Activated naive CD8-positive, alpha-beta T cell (primary cell): ENCODE measurements around the gene PCBP1.
"Not testable (repeated sequence)": the region's sequence is repeated elsewhere in the genome, so short reads cannot be mapped to it uniquely, and the experiment has no call there.

Experiments used
- H3K27ac Mint-ChIP-seq: one replicate; pipeline ENCODE4 v1.8.0; 2021; ENCODE audit warnings: mixed read lengths
- H3K27me3 Mint-ChIP-seq: one replicate; pipeline ENCODE4 v1.8.0; 2021; ENCODE audit warnings: mixed read lengths
- H3K36me3 Mint-ChIP-seq: one replicate; pipeline ENCODE4 v1.8.0; 2021; ENCODE audit warnings: mixed read lengths
- H3K4me1 Mint-ChIP-seq: one replicate; pipeline ENCODE4 v1.8.0; 2021; ENCODE audit warnings: low read depth, mixed read lengths
- H3K4me3 Mint-ChIP-seq: one replicate; pipeline ENCODE4 v1.8.0; 2021; ENCODE audit warnings: mild to moderate bottlenecking, mixed read lengths
- H3K9me3 Mint-ChIP-seq: one replicate; pipeline ENCODE4 v1.8.0; 2021; ENCODE audit warnings: low read depth, mixed read lengths

The PCBP1 gene

DNA sequence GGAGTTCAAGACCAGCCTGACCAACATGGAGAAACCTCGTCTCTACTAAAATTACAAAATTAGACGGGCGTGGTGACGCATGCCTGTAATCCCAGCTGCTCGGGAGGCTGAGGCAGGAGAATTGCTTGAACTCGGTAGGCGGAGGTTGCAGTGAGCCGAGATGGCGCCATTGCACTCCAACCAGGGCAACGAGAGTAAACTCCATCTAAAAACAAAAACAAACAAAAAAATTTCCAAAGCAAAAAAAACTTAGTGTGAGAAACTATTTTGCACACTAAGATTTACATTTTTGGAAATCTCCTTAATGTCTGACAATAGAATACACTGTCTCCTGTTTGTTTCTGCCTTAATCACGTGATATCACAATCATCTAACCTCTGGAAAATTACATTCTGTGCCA lies 14.4 kb downstream of the PCBP1 start:
- not testable (repeated sequence) for H3K27ac Mint-ChIP-seq, H3K36me3 Mint-ChIP-seq, H3K9me3 Mint-ChIP-seq, H3K27me3 Mint-ChIP-seq, H3K4me3 Mint-ChIP-seq
- peaks cover 35% of the 10 kb centered on the region for H3K4me1 Mint-ChIP-seq

DNA sequence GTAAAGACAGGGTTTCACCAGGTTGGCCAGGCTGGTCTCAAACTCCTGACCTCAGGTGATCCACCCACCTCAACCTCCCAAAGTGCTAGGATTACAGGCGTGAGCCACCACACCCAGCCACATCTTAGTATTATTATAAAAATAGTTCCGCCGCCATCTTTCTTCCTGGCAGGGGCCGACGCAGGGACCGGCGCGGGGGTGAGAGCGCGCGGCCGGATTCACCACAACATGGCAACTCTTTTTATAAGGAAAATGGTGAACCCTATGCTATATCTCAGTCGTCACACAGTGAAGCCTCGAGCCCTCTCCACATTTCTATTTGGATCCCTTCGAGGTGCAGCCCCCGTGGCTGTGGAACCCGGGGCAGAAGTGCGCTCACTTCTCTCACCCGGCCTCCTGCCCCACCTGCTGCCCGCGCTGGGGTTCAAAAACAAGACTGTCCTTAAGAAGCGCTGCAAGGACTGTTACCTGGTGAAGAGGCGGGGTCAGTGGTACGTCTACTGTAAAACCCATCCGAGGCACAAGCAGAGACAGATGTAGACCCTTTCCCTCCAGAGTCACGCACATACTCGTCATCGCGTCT lies 15.1 kb downstream of the PCBP1 start:
- peaks cover 40% of the 10 kb centered on the region for H3K4me1 Mint-ChIP-seq
- not testable (repeated sequence) for H3K27me3 Mint-ChIP-seq, H3K4me3 Mint-ChIP-seq, H3K36me3 Mint-ChIP-seq, H3K9me3 Mint-ChIP-seq
- H3K27ac Mint-ChIP-seq: peak overlapping the region; percentile 98

DNA sequence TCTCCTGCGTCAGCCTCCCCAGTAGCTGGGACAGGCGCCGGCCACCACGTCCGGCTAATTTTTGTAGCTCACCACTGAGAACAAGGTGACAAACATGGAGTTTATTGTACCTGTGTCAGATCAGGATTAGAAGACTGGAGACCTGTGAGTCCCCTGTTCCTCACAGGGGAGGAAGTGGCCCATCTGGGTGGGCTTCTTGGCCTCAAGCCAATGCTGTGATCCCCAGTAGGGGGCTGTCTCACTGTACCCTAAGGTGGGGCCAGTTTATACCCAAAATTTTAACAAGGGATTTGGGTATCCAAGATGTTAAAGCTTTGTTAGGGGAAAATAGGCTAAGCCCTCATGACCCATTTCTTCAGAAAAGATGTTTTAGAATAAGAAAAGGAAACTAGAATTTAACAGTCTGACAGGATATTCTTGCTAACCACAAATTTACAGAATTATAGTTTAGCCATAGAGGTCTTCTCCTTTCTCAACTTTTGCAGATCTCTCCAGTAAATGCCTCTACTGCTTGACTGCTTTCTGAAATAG lies 16.3 kb downstream of the PCBP1 start:
- H3K27me3 Mint-ChIP-seq: no peaks in the 10 kb centered on the region

DNA sequence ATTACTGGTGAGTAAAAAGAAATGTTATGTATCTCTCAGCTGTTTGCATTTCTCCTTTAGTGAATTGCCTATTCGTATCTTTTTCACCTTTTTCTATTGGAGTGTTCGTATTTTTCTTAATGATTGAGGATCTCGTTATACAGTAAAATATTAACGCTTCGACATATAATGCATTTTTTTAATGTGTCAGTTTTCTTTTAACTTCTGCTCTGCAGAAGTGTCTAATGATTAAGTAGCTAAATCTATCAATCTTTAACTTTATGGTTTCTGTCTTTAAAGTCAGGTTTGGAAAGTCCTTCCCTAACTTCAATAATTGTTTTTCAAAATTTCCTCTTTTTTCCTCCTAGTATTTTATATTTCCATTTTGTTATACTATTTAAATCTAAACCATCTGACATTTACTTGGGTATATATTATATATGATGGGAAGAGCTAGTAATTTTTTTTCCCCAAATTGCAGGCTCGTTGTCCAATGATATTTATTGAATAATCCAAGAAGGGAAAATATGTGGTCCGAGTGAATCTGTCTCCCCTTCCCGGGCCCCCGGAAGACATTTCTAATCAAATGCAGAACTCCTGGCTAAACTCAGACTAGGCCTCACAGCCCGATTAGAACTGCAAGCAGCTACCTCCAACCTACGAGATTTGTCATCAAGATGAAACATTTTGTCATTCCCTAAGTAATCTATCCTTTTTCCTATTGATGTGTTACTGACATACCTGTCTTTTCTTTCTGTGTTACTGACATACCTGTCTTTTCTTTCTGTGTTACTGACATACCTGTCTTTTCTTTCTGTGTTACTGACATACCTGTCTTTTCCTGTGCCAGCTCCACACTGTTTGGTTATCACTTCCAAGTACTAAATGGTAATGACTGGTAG lies 17.2 kb downstream of the PCBP1 start:
- no peaks in the 10 kb centered on the region for H3K36me3 Mint-ChIP-seq
- peaks cover 54% of the 10 kb centered on the region for H3K4me1 Mint-ChIP-seq
- no peaks in the 10 kb centered on the region for H3K27me3 Mint-ChIP-seq
- peak overlapping the region; percentile 98 for H3K27ac Mint-ChIP-seq
- H3K4me3 Mint-ChIP-seq: peak overlapping the region; percentile 86
- no peaks in the 10 kb centered on the region for H3K9me3 Mint-ChIP-seq

More for the DNA sequence above, 16.3 kb downstream of the PCBP1 start:
- Mint-ChIP-seq H3K4me1 (peaks cover 49% of the 10 kb centered on the region), H3K27ac (peak overlapping the region; percentile 98), H3K36me3 (no peaks in the 10 kb centered on the region), H3K4me3 (peak overlapping the region; percentile 86), H3K9me3 (no peaks in the 10 kb centered on the region)

DNA sequence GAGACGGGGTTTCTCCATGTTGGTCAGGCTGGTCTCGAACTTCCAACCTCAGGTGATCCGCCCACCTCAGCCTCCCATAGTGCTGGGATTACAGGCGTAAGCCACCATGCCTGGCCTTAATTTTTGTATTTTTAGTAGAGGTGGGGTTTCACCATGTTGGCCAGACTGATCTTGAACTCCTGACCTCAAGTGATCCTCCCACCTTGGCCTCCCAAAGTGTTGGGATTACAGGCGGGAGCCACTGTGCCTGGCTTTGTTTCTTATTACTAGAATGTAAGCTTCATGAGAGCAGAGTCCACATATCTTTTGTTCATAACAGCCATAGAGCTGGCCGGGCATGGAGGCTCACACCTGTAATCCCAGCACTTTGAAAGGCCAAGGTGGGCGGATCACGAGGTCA lies 18.9 kb downstream of the PCBP1 start:
- not testable (repeated sequence) for H3K9me3 Mint-ChIP-seq, H3K27me3 Mint-ChIP-seq, H3K4me3 Mint-ChIP-seq, H3K36me3 Mint-ChIP-seq
- H3K27ac Mint-ChIP-seq: peak overlapping the region; percentile 6
- peaks cover 62% of the 10 kb centered on the region for H3K4me1 Mint-ChIP-seq

DNA sequence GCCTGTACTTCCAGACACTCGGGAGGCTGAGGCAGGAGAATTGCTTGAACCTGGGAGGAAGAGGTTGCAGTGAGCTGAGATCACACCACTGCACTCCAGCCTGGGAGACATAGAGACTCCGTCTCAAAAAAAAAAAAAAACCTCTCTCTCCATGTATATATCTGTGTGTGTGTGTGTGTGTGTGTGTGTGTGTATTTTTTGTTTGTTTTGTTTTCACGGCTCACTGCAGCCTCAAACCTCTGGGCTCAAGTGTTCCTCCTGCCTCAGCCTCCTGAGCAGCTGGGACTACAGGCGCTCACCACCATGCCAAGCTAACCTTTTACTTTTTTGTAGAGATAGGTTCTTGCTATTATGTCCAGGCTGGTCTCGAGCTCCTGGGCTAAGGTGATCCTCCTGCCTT lies 23.1 kb downstream of the PCBP1 start:
- not testable (repeated sequence) for H3K36me3 Mint-ChIP-seq, H3K27me3 Mint-ChIP-seq, H3K4me3 Mint-ChIP-seq, H3K9me3 Mint-ChIP-seq
- Mint-ChIP-seq H3K27ac (peak overlapping the region; percentile 97), H3K4me1 (peaks cover 60% of the 10 kb centered on the region)

DNA sequence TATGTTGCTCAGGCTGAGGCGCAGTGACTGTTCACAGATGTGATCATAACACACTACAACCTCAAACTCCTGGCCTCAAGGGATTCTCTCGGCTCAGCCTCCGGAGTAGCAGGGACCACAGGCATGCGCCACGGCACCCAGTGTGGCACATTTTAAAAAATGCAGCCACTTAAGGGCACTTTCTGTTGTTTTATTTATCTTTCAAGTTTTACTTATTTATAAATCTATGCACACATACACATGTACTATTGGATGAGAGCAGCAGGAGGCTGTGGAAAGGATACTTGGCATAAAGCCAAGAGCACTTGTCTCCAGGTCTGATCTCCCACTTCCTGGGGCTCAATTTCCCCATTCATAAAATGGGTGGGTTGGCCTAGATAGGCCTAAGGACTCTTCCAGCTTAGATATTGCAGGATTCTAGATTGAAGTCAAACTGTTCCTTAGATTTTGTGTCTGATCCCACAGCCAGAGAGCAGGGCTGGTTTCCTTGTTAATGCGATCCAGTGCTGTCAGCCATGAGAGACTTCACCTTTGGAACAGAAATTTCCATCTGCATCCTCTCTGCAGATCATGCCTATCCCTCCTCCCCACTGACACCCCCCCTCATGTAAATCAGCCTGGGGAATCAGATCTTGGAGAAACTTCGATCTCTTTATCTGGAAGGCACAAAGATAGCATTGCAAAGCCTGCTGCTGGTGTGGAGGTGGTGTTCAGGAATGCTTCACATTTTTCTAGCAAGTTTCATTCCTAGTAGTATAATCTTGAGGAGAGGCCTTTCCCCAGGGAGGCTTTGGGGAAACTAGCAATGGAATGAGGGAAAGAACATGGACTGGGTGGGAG lies 24.7 kb downstream of the PCBP1 start:
- no peaks in the 10 kb centered on the region for H3K27me3 Mint-ChIP-seq
- H3K9me3 Mint-ChIP-seq: no peaks in the 10 kb centered on the region
- no peak overlapping the region for H3K4me3 Mint-ChIP-seq
- H3K36me3 Mint-ChIP-seq: no peaks in the 10 kb centered on the region
- peak overlapping the region; percentile 64 for H3K27ac Mint-ChIP-seq
- peaks cover 73% of the 10 kb centered on the region for H3K4me1 Mint-ChIP-seq

DNA sequence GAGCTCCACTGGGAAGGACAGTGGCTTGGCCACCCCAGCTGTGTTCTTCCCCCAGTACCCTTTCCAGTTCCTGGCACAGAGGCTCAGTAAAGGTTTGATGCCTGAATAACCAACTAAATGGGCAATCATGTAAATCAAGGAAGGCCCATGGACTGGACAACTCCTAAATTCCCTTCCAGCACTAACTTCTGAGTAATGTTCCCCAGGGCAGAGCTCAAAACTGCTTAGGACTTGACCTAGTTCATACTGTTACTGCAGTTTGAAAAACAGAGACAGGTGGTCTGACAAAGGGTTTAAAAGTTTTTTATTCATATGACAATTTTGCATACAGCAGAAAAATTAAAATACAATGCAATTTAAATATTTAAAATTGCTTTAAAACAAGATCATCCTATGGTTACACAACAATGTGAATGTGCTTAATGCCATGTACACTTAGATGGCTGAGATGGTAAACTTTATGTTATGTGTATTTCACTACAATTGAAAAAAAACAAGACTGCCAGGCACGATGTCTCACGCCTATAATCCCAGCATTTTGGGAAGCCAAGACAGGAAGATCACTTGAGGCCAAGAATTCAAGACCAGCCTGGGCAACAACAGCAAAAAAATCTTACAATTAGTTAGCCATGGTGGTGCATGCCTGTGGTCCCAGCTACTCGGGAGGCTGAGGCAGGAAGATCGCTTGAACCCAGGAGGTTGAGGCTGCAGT lies 26.2 kb downstream of the PCBP1 start:
- Mint-ChIP-seq H3K4me3 (no peak overlapping the region), H3K27ac (peak overlapping the region; percentile 30), H3K9me3 (no peaks in the 10 kb centered on the region), H3K27me3 (no peaks in the 10 kb centered on the region), H3K4me1 (peaks cover 65% of the 10 kb centered on the region), H3K36me3 (no peaks in the 10 kb centered on the region)

DNA sequence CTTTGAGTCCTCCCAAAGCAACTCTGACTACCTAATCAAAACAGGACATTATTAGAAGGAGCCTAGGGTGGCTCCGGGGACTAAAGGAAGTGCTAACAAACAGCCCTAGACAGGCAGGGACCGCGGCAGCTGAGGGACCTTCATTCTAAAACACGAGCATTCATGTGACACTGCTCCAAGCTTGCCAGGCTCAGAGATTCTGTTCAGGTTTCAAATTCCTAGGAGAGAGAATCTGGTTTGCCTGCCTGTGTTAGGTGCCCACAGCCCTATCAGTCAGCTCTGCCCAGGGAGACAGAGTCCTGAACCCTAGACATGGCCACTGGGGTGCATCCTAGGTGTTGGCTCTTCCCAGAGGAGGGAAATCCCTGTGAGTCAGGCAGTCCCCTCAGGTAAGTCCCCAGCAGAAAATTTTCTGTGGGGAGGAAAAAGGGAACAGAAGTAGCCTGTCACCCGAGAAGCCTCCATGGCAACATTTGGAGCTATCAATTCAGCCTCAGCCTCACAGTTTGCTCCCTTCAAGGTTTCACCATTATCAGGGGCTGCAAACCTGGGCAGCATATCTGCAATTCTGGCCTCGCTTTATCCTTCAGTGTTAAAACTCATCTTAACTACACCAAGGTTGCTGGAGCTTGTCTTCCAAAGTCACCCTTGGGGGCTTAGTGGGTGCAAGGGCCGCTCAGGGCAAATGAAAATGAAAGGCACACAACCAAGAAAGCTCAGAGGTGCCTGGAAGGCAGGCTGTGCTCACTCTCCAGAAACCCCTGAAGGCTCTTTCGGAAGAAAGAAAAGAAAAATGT lies 28.6 kb downstream of the PCBP1 start:
- Mint-ChIP-seq H3K9me3 (no peaks in the 10 kb centered on the region), H3K4me3 (no peak overlapping the region), H3K36me3 (no peaks in the 10 kb centered on the region), H3K4me1 (peaks cover 58% of the 10 kb centered on the region), H3K27ac (peak overlapping the region; percentile 16), H3K27me3 (no peaks in the 10 kb centered on the region)

DNA sequence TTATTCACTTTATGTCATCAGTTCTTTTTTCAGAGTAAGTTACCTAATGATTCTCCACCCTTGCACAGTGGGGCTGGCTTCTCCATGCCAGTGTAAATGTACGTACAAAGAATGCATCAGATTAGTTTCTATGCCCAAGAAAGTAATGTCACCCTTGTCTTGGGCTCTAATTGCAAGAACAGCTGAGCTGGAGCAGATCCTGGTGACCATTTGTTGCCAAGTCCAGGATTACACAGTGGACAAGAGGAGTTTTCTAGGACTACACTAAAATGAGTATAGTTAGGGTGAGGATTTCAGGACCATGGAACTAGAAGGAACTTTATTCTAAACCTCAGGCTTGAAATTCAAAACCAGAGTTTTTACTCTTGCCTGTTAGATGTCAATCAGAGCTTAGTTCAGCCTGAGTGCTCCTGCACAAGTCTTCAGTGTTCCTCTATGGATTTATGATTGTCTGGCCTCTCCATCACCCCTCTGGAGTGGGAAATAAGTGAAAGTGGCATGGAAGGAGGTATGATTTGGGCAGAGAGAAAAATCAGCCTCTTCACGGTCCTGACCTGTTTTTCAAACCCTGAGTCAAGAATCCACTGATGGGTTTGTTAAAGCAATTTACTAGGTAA lies 29.8 kb downstream of the PCBP1 start:
- Mint-ChIP-seq H3K27ac (peak overlapping the region; percentile 58), H3K4me1 (peaks cover 60% of the 10 kb centered on the region), H3K27me3 (no peaks in the 10 kb centered on the region), H3K4me3 (no peak overlapping the region), H3K9me3 (no peaks in the 10 kb centered on the region), H3K36me3 (no peaks in the 10 kb centered on the region)

DNA sequence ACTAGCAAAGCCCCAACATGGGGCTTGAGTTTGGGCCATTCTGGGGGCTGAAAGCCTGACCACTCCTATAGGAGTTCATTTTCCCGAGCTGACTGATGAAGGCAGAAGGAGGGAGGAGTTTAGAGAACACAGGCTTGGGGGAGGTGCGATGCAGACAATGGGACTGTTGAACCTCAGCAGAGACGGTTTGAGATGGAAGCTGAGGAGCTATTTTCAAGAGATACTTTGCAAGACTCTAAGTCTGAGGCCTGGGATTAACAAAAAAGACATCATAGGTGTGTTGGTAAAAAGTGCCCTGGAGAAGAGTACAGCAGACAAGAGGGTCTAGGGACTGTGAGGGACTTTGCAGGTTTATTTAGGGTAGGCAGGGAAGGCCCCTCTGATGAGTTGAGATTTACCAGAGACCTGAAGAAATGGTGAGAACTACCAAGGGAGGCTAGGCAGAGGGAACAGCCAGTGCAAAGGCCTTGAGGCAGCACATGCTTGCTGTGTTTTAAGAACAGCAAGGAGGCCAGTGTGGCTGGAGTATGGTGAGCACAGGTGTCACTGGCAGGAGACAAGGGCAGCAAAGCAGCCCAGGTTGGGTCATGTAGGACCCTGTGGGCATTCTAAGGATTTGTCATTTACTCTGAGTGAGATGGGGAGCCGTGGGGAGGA lies 31.6 kb downstream of the PCBP1 start:
- H3K9me3 Mint-ChIP-seq: no peaks in the 10 kb centered on the region

DNA sequence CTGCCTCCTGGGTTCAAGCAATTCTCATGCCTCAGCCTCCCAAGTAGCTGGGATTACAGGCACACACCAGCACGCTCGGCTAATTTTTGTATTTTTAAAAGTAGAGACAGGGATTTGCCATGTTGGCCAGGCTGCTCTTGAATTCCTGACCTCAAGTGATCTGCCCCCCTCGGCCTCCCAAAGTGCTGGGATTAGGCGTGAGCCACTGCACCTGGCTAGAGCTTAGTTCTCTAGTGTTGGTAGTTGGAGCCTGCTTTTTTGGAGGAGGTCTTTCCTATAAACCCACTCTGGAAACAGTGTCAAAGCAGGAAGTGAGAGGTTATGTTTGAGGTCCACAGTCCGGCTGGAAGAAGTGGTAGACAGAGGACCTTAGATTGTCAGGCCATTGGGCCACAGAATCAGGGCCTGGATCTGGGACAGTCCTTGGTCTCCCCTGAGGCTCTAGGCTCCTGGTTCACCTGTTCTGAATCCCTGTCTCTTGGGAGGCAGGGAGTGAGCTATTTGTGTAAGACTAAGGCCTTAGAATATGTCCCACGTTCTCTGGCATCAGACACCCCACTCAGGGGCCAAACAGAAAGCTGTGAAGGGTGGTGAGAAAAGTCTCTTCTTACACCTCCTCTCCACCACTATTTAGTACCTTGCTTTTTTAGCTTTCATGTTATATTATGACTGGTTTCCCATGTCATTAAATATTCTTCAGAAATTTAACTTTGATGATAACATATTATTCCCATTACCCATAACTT lies 34.5 kb downstream of the PCBP1 start:
- Mint-ChIP-seq H3K27me3 (no peaks in the 10 kb centered on the region), H3K4me3 (no peak overlapping the region), H3K36me3 (no peaks in the 10 kb centered on the region), H3K4me1 (peaks cover 72% of the 10 kb centered on the region), H3K27ac (peak overlapping the region; percentile 100), H3K9me3 (no peaks in the 10 kb centered on the region)

More for the DNA sequence above, 31.6 kb downstream of the PCBP1 start:
- no peaks in the 10 kb centered on the region for H3K36me3 Mint-ChIP-seq
- H3K27me3 Mint-ChIP-seq: no peaks in the 10 kb centered on the region
- peaks cover 65% of the 10 kb centered on the region for H3K4me1 Mint-ChIP-seq
- H3K4me3 Mint-ChIP-seq: no peak overlapping the region
- peak overlapping the region; percentile 75 for H3K27ac Mint-ChIP-seq

DNA sequence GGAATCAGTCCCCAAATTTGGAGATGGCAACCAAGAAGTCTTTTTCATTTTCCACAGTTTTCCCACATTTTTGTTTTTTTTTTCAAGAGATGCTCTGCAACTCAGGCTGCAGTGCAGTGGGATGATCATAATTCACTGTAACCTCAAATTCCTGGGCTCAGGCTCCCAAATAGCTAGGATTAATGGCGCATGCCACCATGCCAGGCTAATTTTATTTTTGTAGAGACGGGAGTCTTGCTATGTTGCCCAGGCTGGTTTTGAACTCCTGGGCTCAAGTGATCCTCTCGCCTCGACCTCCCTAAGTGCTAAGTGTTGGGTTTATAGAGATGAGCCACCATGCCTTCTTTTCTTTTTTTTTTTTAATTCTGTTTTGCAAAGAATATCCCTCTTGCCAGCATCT lies 35.2 kb downstream of the PCBP1 start:
- H3K27ac Mint-ChIP-seq: peak overlapping the region; percentile 100
- H3K9me3 Mint-ChIP-seq: no peaks in the 10 kb centered on the region
- no peak overlapping the region for H3K4me3 Mint-ChIP-seq
- H3K27me3 Mint-ChIP-seq: no peaks in the 10 kb centered on the region
- H3K4me1 Mint-ChIP-seq: peaks cover 72% of the 10 kb centered on the region
- no peaks in the 10 kb centered on the region for H3K36me3 Mint-ChIP-seq
